Measurements from ENCODE around the gene SLC35C1. TPM values are rescaled to one million over a fixed set of nuclear protein-coding genes. Genes with fewer than 3 reads are reported as not detected.

The SLC35C1 gene
- total RNA-seq, 1 experiment from 2014 or later = 10.4 TPM

DNA sequence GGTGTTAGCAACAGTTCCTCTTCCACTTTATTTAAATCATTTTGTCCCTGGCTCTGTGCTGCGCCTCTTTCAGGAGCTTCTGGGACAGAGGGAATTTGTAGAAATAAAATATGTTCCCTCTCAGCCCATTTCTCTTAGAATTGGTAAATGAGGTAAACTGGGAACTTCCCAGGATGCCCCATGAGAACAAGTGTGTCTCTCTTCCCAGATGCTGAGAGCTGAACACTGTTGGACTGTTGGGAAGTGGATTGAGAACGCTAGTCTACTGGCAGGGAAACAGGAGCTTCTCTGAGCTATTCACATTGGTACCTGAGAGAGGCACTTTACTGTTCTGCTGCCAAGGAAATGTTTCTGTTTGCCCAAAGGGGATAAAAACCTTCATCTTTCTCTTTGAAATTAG is 46.3 kb downstream of the SLC35C1 start:
- DNase-seq (ENCODE audit: low spot score) (no peak), ATAC-seq (no peak)
- TF ChIP-seq, protein P1, sequence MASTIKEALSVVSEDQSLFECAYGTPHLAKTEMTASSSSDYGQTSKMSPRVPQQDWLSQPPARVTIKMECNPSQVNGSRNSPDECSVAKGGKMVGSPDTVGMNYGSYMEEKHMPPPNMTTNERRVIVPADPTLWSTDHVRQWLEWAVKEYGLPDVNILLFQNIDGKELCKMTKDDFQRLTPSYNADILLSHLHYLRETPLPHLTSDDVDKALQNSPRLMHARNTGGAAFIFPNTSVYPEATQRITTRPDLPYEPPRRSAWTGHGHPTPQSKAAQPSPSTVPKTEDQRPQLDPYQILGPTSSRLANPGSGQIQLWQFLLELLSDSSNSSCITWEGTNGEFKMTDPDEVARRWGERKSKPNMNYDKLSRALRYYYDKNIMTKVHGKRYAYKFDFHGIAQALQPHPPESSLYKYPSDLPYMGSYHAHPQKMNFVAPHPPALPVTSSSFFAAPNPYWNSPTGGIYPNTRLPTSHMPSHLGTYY (CRISPR knock-in tag; IDR thresholded peaks at IDR 0.05) = no peak
- TF ChIP-seq ZNF423 (CRISPR knock-in tag; IDR thresholded peaks at IDR 0.05) = no peak
- H3K27me3 Mint-ChIP-seq (ENCODE audit: low read depth) = peaks cover 11% of the 10 kb centered on the region
- H3K36me3 Mint-ChIP-seq = no peaks in the 10 kb centered on the region
- no peaks in the 10 kb centered on the region for H3K9me3 Mint-ChIP-seq
- CTCF ChIA-PET = interaction anchor here (1.1 to 1.6 kb wide), 3 partner anchors 10 to 80 kb away, joined by 4 to 6 read pairs (median 5); no protein-coding TSS in a partner anchor
- H3K27ac Mint-ChIP-seq = no peak overlapping the region
- H3K4me1 Mint-ChIP-seq = peaks cover 47% of the 10 kb centered on the region
- H3K4me3 Mint-ChIP-seq = no peak overlapping the region
- POLR2A ChIA-PET = no interaction called here

DNA sequence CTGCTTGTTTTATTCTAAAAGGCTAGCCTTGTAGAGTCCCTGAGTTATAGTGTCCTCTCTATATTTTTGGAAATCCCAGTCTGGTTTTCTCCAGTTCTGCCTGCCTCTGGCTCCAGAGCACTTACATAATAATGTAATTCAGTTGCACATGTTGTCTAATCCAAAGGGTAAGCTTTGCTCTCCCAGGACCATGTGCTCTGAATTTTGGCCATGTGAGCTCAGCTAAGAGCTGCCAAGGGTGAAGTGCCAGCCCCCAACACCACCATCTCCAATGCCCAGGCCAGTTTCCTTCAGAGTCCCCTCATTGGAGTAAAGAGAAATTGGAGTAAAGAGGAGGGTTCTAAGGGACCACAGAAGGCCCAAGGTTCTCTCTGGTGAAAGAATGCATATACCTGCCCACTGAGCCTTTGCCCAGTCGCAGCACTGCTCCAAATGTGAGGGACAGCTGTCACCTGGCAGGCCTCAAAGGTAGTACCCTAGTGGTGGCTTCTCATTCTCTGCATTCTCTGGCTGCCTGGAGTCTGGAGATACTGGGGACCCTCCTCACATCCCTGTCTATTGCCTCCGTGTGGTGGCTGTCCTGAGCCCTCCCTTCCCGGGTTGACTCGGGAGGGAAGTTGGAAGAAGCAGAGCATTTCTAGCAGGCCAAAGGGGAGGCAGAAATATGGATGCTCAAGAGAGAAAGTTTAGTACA is 47.2 kb downstream of the SLC35C1 start:
- Mint-ChIP-seq H3K9me3 (no peaks in the 10 kb centered on the region), H3K27ac (peak overlapping the region; percentile 81), H3K4me3 (no peak overlapping the region), H3K27me3 (ENCODE audit: low read depth) (peaks cover 2% of the 10 kb centered on the region; the same call in 1 of the 2 replicates), H3K36me3 (no peaks in the 10 kb centered on the region; the same call in 1 of the 2 replicates), H3K4me1 (peaks cover 43% of the 10 kb centered on the region)
- CTCF ChIA-PET = interaction anchor here (1.0 to 1.6 kb wide), 3 partner anchors 9 to 81 kb away, joined by 4 to 6 read pairs (median 4); no protein-coding TSS in a partner anchor
- POLR2A ChIA-PET = no interaction called here
- ATAC-seq (peak; percentile 67), DNase-seq (ENCODE audit: low spot score) (peak; percentile 32)
- TF ChIP-seq ETV6 (CRISPR knock-in tag; IDR thresholded peaks at IDR 0.05) (no peak), TEAD4 (CRISPR knock-in tag; IDR thresholded peaks at IDR 0.05) (no peak), NR1H2 (CRISPR knock-in tag; IDR thresholded peaks at IDR 0.05) (no peak), ZNF416 (CRISPR knock-in tag; IDR thresholded peaks at IDR 0.05) (no peak), CREB1 (CRISPR knock-in tag; IDR thresholded peaks at IDR 0.05) (no peak), ZNF423 (CRISPR knock-in tag; IDR thresholded peaks at IDR 0.05) (no peak), FOXP1 (CRISPR knock-in tag; IDR thresholded peaks at IDR 0.05; ENCODE audit: borderline replicate concordance) (no peak), ZNF317 (CRISPR knock-in tag; IDR thresholded peaks at IDR 0.05; ENCODE audit: borderline replicate concordance, low read depth) (no peak), ZNF219 (CRISPR knock-in tag; IDR thresholded peaks at IDR 0.05; ENCODE audit: borderline replicate concordance) (no peak)
- TF ChIP-seq, protein P2, sequence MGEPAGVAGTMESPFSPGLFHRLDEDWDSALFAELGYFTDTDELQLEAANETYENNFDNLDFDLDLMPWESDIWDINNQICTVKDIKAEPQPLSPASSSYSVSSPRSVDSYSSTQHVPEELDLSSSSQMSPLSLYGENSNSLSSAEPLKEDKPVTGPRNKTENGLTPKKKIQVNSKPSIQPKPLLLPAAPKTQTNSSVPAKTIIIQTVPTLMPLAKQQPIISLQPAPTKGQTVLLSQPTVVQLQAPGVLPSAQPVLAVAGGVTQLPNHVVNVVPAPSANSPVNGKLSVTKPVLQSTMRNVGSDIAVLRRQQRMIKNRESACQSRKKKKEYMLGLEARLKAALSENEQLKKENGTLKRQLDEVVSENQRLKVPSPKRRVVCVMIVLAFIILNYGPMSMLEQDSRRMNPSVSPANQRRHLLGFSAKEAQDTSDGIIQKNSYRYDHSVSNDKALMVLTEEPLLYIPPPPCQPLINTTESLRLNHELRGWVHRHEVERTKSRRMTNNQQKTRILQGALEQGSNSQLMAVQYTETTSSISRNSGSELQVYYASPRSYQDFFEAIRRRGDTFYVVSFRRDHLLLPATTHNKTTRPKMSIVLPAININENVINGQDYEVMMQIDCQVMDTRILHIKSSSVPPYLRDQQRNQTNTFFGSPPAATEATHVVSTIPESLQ (CRISPR knock-in tag; IDR thresholded peaks at IDR 0.05) = no peak
- TF ChIP-seq, protein P3, sequence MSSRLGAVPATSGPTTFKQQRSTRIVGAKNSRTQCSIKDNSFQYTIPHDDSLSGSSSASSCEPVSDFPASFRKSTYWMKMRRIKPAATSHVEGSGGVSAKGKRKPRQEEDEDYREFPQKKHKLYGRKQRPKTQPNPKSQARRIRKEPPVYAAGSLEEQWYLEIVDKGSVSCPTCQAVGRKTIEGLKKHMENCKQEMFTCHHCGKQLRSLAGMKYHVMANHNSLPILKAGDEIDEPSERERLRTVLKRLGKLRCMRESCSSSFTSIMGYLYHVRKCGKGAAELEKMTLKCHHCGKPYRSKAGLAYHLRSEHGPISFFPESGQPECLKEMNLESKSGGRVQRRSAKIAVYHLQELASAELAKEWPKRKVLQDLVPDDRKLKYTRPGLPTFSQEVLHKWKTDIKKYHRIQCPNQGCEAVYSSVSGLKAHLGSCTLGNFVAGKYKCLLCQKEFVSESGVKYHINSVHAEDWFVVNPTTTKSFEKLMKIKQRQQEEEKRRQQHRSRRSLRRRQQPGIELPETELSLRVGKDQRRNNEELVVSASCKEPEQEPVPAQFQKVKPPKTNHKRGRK (CRISPR knock-in tag; IDR thresholded peaks at IDR 0.05; ENCODE audit: borderline replicate concordance) = no peak
- TF ChIP-seq, protein P4, sequence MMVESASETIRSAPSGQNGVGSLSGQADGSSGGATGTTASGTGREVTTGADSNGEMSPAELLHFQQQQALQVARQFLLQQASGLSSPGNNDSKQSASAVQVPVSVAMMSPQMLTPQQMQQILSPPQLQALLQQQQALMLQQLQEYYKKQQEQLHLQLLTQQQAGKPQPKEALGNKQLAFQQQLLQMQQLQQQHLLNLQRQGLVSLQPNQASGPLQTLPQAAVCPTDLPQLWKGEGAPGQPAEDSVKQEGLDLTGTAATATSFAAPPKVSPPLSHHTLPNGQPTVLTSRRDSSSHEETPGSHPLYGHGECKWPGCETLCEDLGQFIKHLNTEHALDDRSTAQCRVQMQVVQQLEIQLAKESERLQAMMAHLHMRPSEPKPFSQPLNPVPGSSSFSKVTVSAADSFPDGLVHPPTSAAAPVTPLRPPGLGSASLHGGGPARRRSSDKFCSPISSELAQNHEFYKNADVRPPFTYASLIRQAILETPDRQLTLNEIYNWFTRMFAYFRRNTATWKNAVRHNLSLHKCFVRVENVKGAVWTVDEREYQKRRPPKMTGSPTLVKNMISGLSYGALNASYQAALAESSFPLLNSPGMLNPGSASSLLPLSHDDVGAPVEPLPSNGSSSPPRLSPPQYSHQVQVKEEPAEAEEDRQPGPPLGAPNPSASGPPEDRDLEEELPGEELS (CRISPR knock-in tag; IDR thresholded peaks at IDR 0.05) = no peak
- TF ChIP-seq, protein P5, sequence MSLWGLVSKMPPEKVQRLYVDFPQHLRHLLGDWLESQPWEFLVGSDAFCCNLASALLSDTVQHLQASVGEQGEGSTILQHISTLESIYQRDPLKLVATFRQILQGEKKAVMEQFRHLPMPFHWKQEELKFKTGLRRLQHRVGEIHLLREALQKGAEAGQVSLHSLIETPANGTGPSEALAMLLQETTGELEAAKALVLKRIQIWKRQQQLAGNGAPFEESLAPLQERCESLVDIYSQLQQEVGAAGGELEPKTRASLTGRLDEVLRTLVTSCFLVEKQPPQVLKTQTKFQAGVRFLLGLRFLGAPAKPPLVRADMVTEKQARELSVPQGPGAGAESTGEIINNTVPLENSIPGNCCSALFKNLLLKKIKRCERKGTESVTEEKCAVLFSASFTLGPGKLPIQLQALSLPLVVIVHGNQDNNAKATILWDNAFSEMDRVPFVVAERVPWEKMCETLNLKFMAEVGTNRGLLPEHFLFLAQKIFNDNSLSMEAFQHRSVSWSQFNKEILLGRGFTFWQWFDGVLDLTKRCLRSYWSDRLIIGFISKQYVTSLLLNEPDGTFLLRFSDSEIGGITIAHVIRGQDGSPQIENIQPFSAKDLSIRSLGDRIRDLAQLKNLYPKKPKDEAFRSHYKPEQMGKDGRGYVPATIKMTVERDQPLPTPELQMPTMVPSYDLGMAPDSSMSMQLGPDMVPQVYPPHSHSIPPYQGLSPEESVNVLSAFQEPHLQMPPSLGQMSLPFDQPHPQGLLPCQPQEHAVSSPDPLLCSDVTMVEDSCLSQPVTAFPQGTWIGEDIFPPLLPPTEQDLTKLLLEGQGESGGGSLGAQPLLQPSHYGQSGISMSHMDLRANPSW (CRISPR knock-in tag; conservative IDR thresholded peaks at IDR 0.05; ENCODE audit: low read depth) = no peak
- TF ChIP-seq, protein P6, sequence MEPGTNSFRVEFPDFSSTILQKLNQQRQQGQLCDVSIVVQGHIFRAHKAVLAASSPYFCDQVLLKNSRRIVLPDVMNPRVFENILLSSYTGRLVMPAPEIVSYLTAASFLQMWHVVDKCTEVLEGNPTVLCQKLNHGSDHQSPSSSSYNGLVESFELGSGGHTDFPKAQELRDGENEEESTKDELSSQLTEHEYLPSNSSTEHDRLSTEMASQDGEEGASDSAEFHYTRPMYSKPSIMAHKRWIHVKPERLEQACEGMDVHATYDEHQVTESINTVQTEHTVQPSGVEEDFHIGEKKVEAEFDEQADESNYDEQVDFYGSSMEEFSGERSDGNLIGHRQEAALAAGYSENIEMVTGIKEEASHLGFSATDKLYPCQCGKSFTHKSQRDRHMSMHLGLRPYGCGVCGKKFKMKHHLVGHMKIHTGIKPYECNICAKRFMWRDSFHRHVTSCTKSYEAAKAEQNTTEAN (CRISPR knock-in tag; IDR thresholded peaks at IDR 0.05) = no peak
- TF ChIP-seq, protein P7, sequence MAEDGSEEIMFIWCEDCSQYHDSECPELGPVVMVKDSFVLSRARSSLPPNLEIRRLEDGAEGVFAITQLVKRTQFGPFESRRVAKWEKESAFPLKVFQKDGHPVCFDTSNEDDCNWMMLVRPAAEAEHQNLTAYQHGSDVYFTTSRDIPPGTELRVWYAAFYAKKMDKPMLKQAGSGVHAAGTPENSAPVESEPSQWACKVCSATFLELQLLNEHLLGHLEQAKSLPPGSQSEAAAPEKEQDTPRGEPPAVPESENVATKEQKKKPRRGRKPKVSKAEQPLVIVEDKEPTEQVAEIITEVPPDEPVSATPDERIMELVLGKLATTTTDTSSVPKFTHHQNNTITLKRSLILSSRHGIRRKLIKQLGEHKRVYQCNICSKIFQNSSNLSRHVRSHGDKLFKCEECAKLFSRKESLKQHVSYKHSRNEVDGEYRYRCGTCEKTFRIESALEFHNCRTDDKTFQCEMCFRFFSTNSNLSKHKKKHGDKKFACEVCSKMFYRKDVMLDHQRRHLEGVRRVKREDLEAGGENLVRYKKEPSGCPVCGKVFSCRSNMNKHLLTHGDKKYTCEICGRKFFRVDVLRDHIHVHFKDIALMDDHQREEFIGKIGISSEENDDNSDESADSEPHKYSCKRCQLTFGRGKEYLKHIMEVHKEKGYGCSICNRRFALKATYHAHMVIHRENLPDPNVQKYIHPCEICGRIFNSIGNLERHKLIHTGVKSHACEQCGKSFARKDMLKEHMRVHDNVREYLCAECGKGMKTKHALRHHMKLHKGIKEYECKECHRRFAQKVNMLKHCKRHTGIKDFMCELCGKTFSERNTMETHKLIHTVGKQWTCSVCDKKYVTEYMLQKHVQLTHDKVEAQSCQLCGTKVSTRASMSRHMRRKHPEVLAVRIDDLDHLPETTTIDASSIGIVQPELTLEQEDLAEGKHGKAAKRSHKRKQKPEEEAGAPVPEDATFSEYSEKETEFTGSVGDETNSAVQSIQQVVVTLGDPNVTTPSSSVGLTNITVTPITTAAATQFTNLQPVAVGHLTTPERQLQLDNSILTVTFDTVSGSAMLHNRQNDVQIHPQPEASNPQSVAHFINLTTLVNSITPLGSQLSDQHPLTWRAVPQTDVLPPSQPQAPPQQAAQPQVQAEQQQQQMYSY (CRISPR knock-in tag; IDR thresholded peaks at IDR 0.05) = no peak
- TF ChIP-seq, protein P8, sequence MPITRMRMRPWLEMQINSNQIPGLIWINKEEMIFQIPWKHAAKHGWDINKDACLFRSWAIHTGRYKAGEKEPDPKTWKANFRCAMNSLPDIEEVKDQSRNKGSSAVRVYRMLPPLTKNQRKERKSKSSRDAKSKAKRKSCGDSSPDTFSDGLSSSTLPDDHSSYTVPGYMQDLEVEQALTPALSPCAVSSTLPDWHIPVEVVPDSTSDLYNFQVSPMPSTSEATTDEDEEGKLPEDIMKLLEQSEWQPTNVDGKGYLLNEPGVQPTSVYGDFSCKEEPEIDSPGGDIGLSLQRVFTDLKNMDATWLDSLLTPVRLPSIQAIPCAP (CRISPR knock-in tag; IDR thresholded peaks at IDR 0.05) = no peak

All from WTC11 (cell line).